K562 (cell line): ENCODE measurements around the gene PABPC1L. TPM values are rescaled to one million over a fixed set of nuclear protein-coding genes. Genes with fewer than 3 reads are reported as not detected.

Source experiments
- CAMTA2 ChIP-seq: fragments of 250-450 bp; sonication (Bioruptor Pico); conservative IDR thresholded peaks from 2 replicates; pipeline ENCODE4 v1.5.1; 2022
- DMBX1 ChIP-seq: fragments of 250-450 bp; sonication (Bioruptor Pico); IDR thresholded peaks from 2 replicates; pipeline ENCODE4 v1.8.0; 2022; ENCODE audit warnings: inconsistent platforms, mild to moderate bottlenecking, moderate library complexity, borderline replicate concordance
- ETV6 ChIP-seq, 3 experiments: fragments of 150-350 bp in 1 of 3; sonication (generic) in 1 of 3; formaldehyde crosslinking in 1 of 3; IDR thresholded peaks; 2 replicates each; pipeline versions ENCODE4 v1.6.1 to v1.8.0; 2014 to 2022; ENCODE audit warnings: borderline replicate concordance in 2 of 3, low read depth in 2 of 3, antibody characterized with exemption in 1 of 3, low read length in 1 of 3, mild to moderate bottlenecking in 1 of 3, missing genetic modification reagents in 1 of 3
- EWSR1 ChIP-seq: fragments of 450-650 bp; IDR thresholded peaks from 2 replicates; pipeline ENCODE4 v1.6.1; 2018; ENCODE audit warnings: borderline replicate concordance, mild to moderate bottlenecking, low read depth, moderate library complexity; ENCODE audit not compliant: partially characterized antibody
- FOXJ3 ChIP-seq: sonication (generic); formaldehyde crosslinking; IDR thresholded peaks from 2 replicates; pipeline ENCODE4 v1.4.0; 2020; ENCODE audit warnings: mild to moderate bottlenecking, missing genetic modification reagents
- FOXP1 ChIP-seq: sonication (generic); formaldehyde crosslinking; IDR thresholded peaks from 2 replicates; pipeline ENCODE4 v1.8.0; 2022; ENCODE audit warnings: mild to moderate bottlenecking, missing genetic modification reagents
- HNRNPH1 ChIP-seq: fragments of 200-400 bp; formaldehyde crosslinking; optimal IDR thresholded peaks from 2 replicates; pipeline ENCODE3; 2017; ENCODE audit warnings: low read depth, mild to moderate bottlenecking, low read length, moderate library complexity
- JUN ChIP-seq, 2 experiments: sonication (generic) in 1 of 2; formaldehyde crosslinking in 1 of 2; IDR thresholded peaks; 2 replicates each; pipeline versions ENCODE4 v1.6.1 to v1.8.0; 2012 to 2022; ENCODE audit warnings: borderline replicate concordance in 2 of 2, mild to moderate bottlenecking in 2 of 2, improper control_type of control experiment in 1 of 2, low read depth in 1 of 2, low read length in 1 of 2, missing genetic modification reagents in 1 of 2
- KLF16 ChIP-seq: IDR thresholded peaks from 2 replicates; pipeline ENCODE4 v1.6.1; 2016; ENCODE audit warnings: antibody characterized with exemption
- MEIS2 ChIP-seq: fragments of 450-650 bp; IDR thresholded peaks from 2 replicates; pipeline ENCODE4 v1.6.1; 2014; ENCODE audit warnings: mild to moderate bottlenecking; ENCODE audit not compliant: partially characterized antibody
- MTF1 ChIP-seq: fragments of 250-450 bp; sonication (Bioruptor Pico); IDR thresholded peaks from 2 replicates; pipeline ENCODE4 v1.9.0; 2021; ENCODE audit warnings: moderate library complexity, mild to moderate bottlenecking, inconsistent platforms, borderline replicate concordance
- MYC ChIP-seq, 2 experiments: fragments of 250-450 bp in 1 of 2; sonication (Bioruptor Pico) in 1 of 2; IDR thresholded peaks; 2 replicates each; pipeline versions ENCODE4 v1.5.1 to v1.6.1; 2012 to 2021; ENCODE audit warnings: low read depth in 2 of 2, borderline replicate concordance in 1 of 2, improper control_type of control experiment in 1 of 2, low read length in 1 of 2, mild to moderate bottlenecking in 1 of 2, moderate library complexity in 1 of 2
- PHF20 ChIP-seq: fragments of 450-650 bp; IDR thresholded peaks from 2 replicates; pipeline ENCODE4 v1.6.1; 2018; ENCODE audit not compliant: partially characterized antibody
- PHF21A ChIP-seq: fragments of 450-650 bp; IDR thresholded peaks from 2 replicates; pipeline ENCODE4 v1.6.1; 2017; ENCODE audit warnings: low read depth, borderline replicate concordance
- SLC30A9 ChIP-seq: fragments of 250-450 bp; sonication (Bioruptor Pico); IDR thresholded peaks from 2 replicates; pipeline ENCODE4 v1.8.0; 2022; ENCODE audit warnings: mild to moderate bottlenecking, moderate library complexity
- SPI1 ChIP-seq: IDR thresholded peaks from 2 replicates; pipeline ENCODE4 v1.6.1; 2011; ENCODE audit warnings: low read depth, low read length, control low read depth, borderline replicate concordance
- STAT5B ChIP-seq: fragments of 250-450 bp; sonication (Bioruptor Pico); IDR thresholded peaks from 2 replicates; pipeline ENCODE4 v1.8.0; 2021; ENCODE audit warnings: mild to moderate bottlenecking, inconsistent platforms
- ZNF165 ChIP-seq: fragments of 250-450 bp; sonication (Bioruptor Pico); IDR thresholded peaks from 2 replicates; pipeline ENCODE4 v1.4.0; 2020; ENCODE audit warnings: borderline replicate concordance
- ZNF347 ChIP-seq: fragments of 450-650 bp; formaldehyde crosslinking; IDR thresholded peaks from 2 replicates; pipeline ENCODE4 v1.4.0; 2020; ENCODE audit warnings: low read depth, mild to moderate bottlenecking, moderate library complexity
- ZNF384 ChIP-seq: IDR thresholded peaks from 2 replicates; pipeline ENCODE4 v1.6.1; 2012; ENCODE audit warnings: low read depth, low read length, improper control_type of control experiment
- ZNF445 ChIP-seq: fragments of 250-450 bp; sonication (Bioruptor Pico); IDR thresholded peaks from 2 replicates; pipeline ENCODE4 v1.4.0; 2020; ENCODE audit warnings: low read depth, mild to moderate bottlenecking, moderate library complexity
- ZNF780A ChIP-seq: fragments of 250-450 bp; sonication (Bioruptor Pico); IDR thresholded peaks from 2 replicates; pipeline ENCODE4 v1.5.0; 2021; ENCODE audit warnings: mild to moderate bottlenecking
- ZNF830 ChIP-seq: fragments of 250-450 bp; sonication (Bioruptor Pico); IDR thresholded peaks from 2 replicates; pipeline ENCODE4 v1.5.0; 2021; ENCODE audit warnings: mild to moderate bottlenecking
- polyA plus RNA-seq, 8 experiments: library from polyadenylated mRNA; depleted of rRNA in 4 of 8; stranded (reverse) in 5 of 8; unstranded in 3 of 8; fragments of >200 nt; fragmentation: Nextera tagmentation in 2 of 8; fragmentation: Illumina TruSeq in 1 of 8; extraction: Ambion mirVana in 2 of 8; extraction: Trizol in 1 of 8; gene quantifications; 2 replicates each; pipeline versions ENCODE4 v1.2.1 to v1.2.3, GENCODE V29; 2011 to 2014; ENCODE audit warnings: inconsistent platforms in 1 of 8, missing spikeins in 1 of 8
- total RNA-seq, 7 experiments: library from RNA; depleted of rRNA in 6 of 7; stranded (reverse); fragments of >200 nt in 6 of 7; fragmentation: Illumina TruSeq in 2 of 7; extraction: Trizol in 2 of 7; gene quantifications; 2 replicates each; pipeline versions ENCODE4 v1.2.1 to v1.2.3, GENCODE V29; 2011 to 2021; ENCODE audit warnings: low replicate concordance in 1 of 7
- TF ChIP-seq, protein P1 (sequence below): fragments of 250-450 bp; sonication (Bioruptor Pico); IDR thresholded peaks from 2 replicates; pipeline ENCODE4 v1.8.0; 2021; ENCODE audit warnings: moderate library complexity, mild to moderate bottlenecking, inconsistent platforms
- TF ChIP-seq, protein P2 (sequence below), 2 experiments: fragments of 450-650 bp in 1 of 2; sonication (generic) in 1 of 2; formaldehyde crosslinking in 1 of 2; IDR thresholded peaks in 1 of 2; conservative IDR thresholded peaks in 1 of 2; 2 replicates each; pipeline versions ENCODE4 v1.6.1 to v1.8.1; 2016 to 2023; ENCODE audit warnings: mild to moderate bottlenecking in 2 of 2, moderate library complexity in 2 of 2, inconsistent platforms in 1 of 2, missing genetic modification reagents in 1 of 2
- TF ChIP-seq, protein P3 (sequence below): fragments of 200-800 bp; sonication (Bioruptor generic); IDR thresholded peaks from 2 replicates; pipeline ENCODE4 v1.6.1; 2017; ENCODE audit warnings: missing genetic modification characterization, missing compliant biosample characterization

PABPC1L gene
- total and polyA plus RNA-seq, 9 of the 15 experiments (the other 6 are each of a cell fraction or from before 2014, with no cell fraction given) = 6.0 to 90.3 (median 15.8) TPM

DNA sequence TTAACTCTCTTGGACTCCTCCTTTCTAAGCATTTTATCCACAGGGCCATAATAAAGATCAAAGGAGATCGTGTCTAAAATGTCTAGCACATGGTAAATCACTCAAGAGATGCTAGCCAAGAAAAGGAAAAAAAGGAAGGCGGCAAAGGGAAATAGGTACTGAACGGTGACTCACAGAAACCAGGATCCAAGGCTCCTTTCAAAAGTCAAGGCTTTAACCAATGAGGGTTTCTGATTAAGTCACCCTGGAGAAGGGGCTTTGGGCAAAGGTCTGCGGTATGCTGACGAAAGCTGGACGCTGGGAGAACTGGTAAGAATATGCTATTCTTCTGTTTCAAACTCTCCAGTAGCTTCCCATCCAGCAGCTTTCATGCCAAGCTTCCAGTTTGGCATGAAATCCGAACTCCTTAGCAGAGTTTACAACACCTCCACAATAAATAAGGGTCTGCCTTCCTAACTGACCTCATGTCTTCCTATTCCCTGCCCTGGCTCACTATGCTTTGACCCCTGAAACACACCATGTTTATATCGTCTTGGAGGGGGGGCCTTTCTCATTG is 49.3 kb downstream of the PABPC1L start (continued):
- 0 out of 2 replicates have a peak, but pooled peaks have one; percentile 12 for TF ChIP-seq PHF21A
- TF ChIP-seq MEIS2 = peak; percentile 24
- no peak for TF ChIP-seq ZNF445 (CRISPR knock-in tag)
- 0 out of 2 replicates have a peak, but pooled peaks have one; percentile 9 for TF ChIP-seq MYC (IDR thresholded peaks at IDR 0.05; ENCODE audit: low read depth, low read length)
- TF ChIP-seq MYC (CRISPR knock-in tag; IDR thresholded peaks at IDR 0.05; ENCODE audit: borderline replicate concordance, low read depth) = no peak
- TF ChIP-seq ZNF780A (CRISPR knock-in tag) = no peak
- no peak for TF ChIP-seq EWSR1
- no peak for TF ChIP-seq SLC30A9 (CRISPR knock-in tag)
- TF ChIP-seq, protein P1, sequence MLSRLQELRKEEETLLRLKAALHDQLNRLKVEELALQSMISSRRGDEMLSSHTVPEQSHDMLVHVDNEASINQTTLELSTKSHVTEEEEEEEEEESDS (CRISPR knock-in tag) = no peak
- TF ChIP-seq, protein P2, sequence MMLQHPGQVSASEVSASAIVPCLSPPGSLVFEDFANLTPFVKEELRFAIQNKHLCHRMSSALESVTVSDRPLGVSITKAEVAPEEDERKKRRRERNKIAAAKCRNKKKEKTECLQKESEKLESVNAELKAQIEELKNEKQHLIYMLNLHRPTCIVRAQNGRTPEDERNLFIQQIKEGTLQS (IDR thresholded peaks at IDR 0.05) = peak; percentile 40; the same call in 1 of the 2 replicates
- TF ChIP-seq, protein P2 (CRISPR knock-in tag; conservative IDR thresholded peaks at IDR 0.05) = no peak
- TF ChIP-seq ZNF384 = no peak
- no peak for TF ChIP-seq STAT5B
- no peak for TF ChIP-seq ZNF830 (CRISPR knock-in tag)
- TF ChIP-seq CAMTA2 (CRISPR knock-in tag) = no peak
- no peak for TF ChIP-seq JUN (IDR thresholded peaks at IDR 0.05; ENCODE audit: borderline replicate concordance, low read depth, low read length)
- TF ChIP-seq JUN (CRISPR knock-in tag; IDR thresholded peaks at IDR 0.05; ENCODE audit: borderline replicate concordance) = no peak
- TF ChIP-seq SPI1 = no peak
- no peak for TF ChIP-seq ZNF165 (CRISPR knock-in tag)
- TF ChIP-seq, protein P3, sequence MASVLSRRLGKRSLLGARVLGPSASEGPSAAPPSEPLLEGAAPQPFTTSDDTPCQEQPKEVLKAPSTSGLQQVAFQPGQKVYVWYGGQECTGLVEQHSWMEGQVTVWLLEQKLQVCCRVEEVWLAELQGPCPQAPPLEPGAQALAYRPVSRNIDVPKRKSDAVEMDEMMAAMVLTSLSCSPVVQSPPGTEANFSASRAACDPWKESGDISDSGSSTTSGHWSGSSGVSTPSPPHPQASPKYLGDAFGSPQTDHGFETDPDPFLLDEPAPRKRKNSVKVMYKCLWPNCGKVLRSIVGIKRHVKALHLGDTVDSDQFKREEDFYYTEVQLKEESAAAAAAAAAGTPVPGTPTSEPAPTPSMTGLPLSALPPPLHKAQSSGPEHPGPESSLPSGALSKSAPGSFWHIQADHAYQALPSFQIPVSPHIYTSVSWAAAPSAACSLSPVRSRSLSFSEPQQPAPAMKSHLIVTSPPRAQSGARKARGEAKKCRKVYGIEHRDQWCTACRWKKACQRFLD = no peak
- TF ChIP-seq KLF16 = no peak
- TF ChIP-seq FOXJ3 (CRISPR knock-in tag) = no peak
- TF ChIP-seq PHF20 = no peak
- no peak for TF ChIP-seq DMBX1 (CRISPR knock-in tag)
- no peak for TF ChIP-seq HNRNPH1
- TF ChIP-seq ZNF347 (CRISPR knock-in tag) = no peak
- no peak for TF ChIP-seq ETV6 (IDR thresholded peaks at IDR 0.05; ENCODE audit: borderline replicate concordance in 1 of 2, low read depth in 2 of 2, low read length in 1 of 2)
- no peak for TF ChIP-seq ETV6 (CRISPR knock-in tag; IDR thresholded peaks at IDR 0.05; ENCODE audit: borderline replicate concordance)
- TF ChIP-seq MTF1 (CRISPR knock-in tag) = no peak
- TF ChIP-seq FOXP1 = no peak
